NCI-H1092 treated with DMSO at 0.1 percent for 48 hours (cell line): Measurements from ENCODE around the gene SELENON.

Source experiments
- DNase-seq: peaks from one replicate; lab custom pipeline; 2025; lab: John Stamatoyannopoulos, UW

Gene SELENON

GRCh38 chr1:25863486-25864262, 63.7 kb downstream of the SELENON start:
- DNase-seq: no peak

GRCh38 chr1:25864434-25864833, 64.4 kb downstream of the SELENON start:
- DNase-seq: no peak

- no peak for DNase-seq
These were observed 66.3 kb downstream of the SELENON start for GRCh38 chr1:25866288-25866687.

GRCh38 chr1:25867210-25867991, 67.4 kb downstream of the SELENON start:
- DNase-seq: no peak
